HL-60 (cell line): ENCODE results near the gene NBPF3.

ENCODE experiments used
- GABPA ChIP-seq: IDR thresholded peaks from 2 replicates; pipeline ENCODE4 v1.6.1; 2012; ENCODE audit warnings: low read depth
- POLR2AphosphoS5 ChIP-seq: IDR thresholded peaks from 2 replicates; pipeline ENCODE4 v1.6.1; 2012; ENCODE audit warnings: low read depth
- REST ChIP-seq: IDR thresholded peaks from 2 replicates; pipeline ENCODE4 v1.6.1; 2012; ENCODE audit warnings: low read depth; ENCODE audit not compliant: insufficient replicate concordance
- SPI1 ChIP-seq: IDR thresholded peaks from 2 replicates; pipeline ENCODE4 v1.6.1; 2012; ENCODE audit warnings: low read depth, mild to moderate bottlenecking, borderline replicate concordance
- TF ChIP-seq, protein P1 (sequence below): IDR thresholded peaks from one replicate; pipeline ENCODE4 v1.5.1; 2011; ENCODE audit warnings: low read length, control low read depth, inconsistent platforms; ENCODE audit not compliant: insufficient read depth

DNA sequence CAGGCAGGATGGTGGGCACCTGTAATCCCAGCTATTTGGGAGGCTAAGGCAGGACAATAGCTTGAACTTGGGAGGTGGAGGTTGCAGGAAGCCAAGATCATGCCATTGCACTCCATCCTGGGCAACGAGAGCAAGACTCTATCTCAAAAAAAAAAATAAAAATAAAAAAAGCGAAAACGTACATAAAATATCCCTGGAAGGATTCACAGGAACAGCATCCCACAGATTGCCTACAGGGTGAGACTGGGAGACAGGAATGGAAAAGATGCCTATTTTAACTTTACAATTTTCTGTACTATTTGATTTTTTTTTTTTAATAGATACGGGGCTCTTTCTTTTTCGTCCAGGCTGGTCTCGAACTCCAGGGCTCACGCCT, 604 bp upstream of the NBPF3 start:
- TF ChIP-seq, protein P1, sequence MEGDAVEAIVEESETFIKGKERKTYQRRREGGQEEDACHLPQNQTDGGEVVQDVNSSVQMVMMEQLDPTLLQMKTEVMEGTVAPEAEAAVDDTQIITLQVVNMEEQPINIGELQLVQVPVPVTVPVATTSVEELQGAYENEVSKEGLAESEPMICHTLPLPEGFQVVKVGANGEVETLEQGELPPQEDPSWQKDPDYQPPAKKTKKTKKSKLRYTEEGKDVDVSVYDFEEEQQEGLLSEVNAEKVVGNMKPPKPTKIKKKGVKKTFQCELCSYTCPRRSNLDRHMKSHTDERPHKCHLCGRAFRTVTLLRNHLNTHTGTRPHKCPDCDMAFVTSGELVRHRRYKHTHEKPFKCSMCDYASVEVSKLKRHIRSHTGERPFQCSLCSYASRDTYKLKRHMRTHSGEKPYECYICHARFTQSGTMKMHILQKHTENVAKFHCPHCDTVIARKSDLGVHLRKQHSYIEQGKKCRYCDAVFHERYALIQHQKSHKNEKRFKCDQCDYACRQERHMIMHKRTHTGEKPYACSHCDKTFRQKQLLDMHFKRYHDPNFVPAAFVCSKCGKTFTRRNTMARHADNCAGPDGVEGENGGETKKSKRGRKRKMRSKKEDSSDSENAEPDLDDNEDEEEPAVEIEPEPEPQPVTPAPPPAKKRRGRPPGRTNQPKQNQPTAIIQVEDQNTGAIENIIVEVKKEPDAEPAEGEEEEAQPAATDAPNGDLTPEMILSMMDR, result no peak
- no peak for TF ChIP-seq POLR2AphosphoS5
- no peak for TF ChIP-seq GABPA
- no peak for TF ChIP-seq REST
- no peak for TF ChIP-seq SPI1
